Mesenchymal stem cell (in vitro differentiated cells and primary cell): ENCODE measurements around the gene EDC4.

Source experiments
- DNase-seq: peaks from one replicate; pipeline ENCODE4 v3.0.0-alpha.2; 2013
- H2AFZ ChIP-seq: one replicate; pipeline ENCODE4 v1.6.1; 2013; ENCODE audit warnings: low read depth, mild to moderate bottlenecking, control low read depth, inconsistent platforms, low read length, moderate library complexity
- H2AK5ac ChIP-seq: 2 replicates; pipeline ENCODE4 v1.6.1; 2013; ENCODE audit warnings: low read length, moderate library complexity, mild to moderate bottlenecking, inconsistent platforms; ENCODE audit not compliant: severe bottlenecking
- H2BK120ac ChIP-seq: one replicate; pipeline ENCODE4 v1.6.1; 2013; ENCODE audit warnings: low read depth, mild to moderate bottlenecking, inconsistent platforms, low read length, moderate library complexity
- H2BK12ac ChIP-seq, 2 experiments: one replicate each; pipeline ENCODE4 v1.6.1; 2013; ENCODE audit warnings: inconsistent platforms in 2 of 2, low read length in 2 of 2, mild to moderate bottlenecking in 2 of 2, moderate library complexity in 2 of 2, control low read depth in 1 of 2
- H2BK15ac ChIP-seq: one replicate; pipeline ENCODE4 v1.6.1; 2013; ENCODE audit warnings: mild to moderate bottlenecking, low read depth, inconsistent platforms; ENCODE audit not compliant: poor library complexity, severe bottlenecking
- H2BK5ac ChIP-seq: 2 replicates; pipeline ENCODE4 v1.6.1; 2013; ENCODE audit warnings: low read depth, mild to moderate bottlenecking, low read length, control low read depth, inconsistent platforms; ENCODE audit not compliant: poor library complexity, severe bottlenecking
- H3K14ac ChIP-seq, 2 experiments: one replicate each; pipeline ENCODE4 v1.6.1; 2013; ENCODE audit warnings: inconsistent platforms in 2 of 2, low read length in 2 of 2, control low read depth in 1 of 2, mild to moderate bottlenecking in 1 of 2, moderate library complexity in 1 of 2
- H3K18ac ChIP-seq, 2 experiments: one replicate each; pipeline ENCODE4 v1.6.1; 2013; ENCODE audit warnings: inconsistent platforms in 2 of 2, low read length in 2 of 2, control low read depth in 1 of 2, low read depth in 1 of 2, mild to moderate bottlenecking in 1 of 2
- H3K23ac ChIP-seq, 2 experiments: one replicate each; pipeline ENCODE4 v1.6.1; 2013; ENCODE audit warnings: inconsistent platforms in 2 of 2, low read length in 2 of 2, mild to moderate bottlenecking in 2 of 2, moderate library complexity in 2 of 2, control low read depth in 1 of 2
- H3K27ac ChIP-seq: 2 replicates; pipeline ENCODE4 v1.5.1; 2013; ENCODE audit warnings: mild to moderate bottlenecking, moderate library complexity, low read length, control low read depth, inconsistent platforms; ENCODE audit not compliant: poor library complexity, severe bottlenecking
- H3K27me3 ChIP-seq, 2 experiments: 2 replicates each; pipeline versions ENCODE4 v1.6.1 to v1.7.0; 2013; ENCODE audit warnings: low read length in 2 of 2, mild to moderate bottlenecking in 2 of 2, moderate library complexity in 2 of 2, control low read depth in 1 of 2, inconsistent platforms in 1 of 2; ENCODE audit not compliant: control insufficient read depth in 1 of 2, insufficient read depth in 1 of 2
- H3K36me3 ChIP-seq, 2 experiments: 2 replicates each; pipeline versions ENCODE4 v1.6.1 to v1.7.0; 2013; ENCODE audit warnings: low read length in 2 of 2, control low read depth in 1 of 2, inconsistent platforms in 1 of 2, low read depth in 1 of 2, mild to moderate bottlenecking in 1 of 2; ENCODE audit not compliant: insufficient read depth in 2 of 2, control insufficient read depth in 1 of 2
- H3K4ac ChIP-seq, 2 experiments: one replicate each; pipeline ENCODE4 v1.6.1; 2013; ENCODE audit warnings: inconsistent platforms in 2 of 2, low read length in 2 of 2, mild to moderate bottlenecking in 2 of 2, moderate library complexity in 2 of 2, control low read depth in 1 of 2, low read depth in 1 of 2
- H3K4me1 ChIP-seq: 2 replicates; pipeline ENCODE4 v1.6.1; 2013; ENCODE audit warnings: low read depth, low read length, control low read depth; ENCODE audit not compliant: control insufficient read depth, insufficient read depth
- H3K4me2 ChIP-seq: 2 replicates; pipeline ENCODE4 v1.6.1; 2013; ENCODE audit warnings: low read length, mild to moderate bottlenecking, inconsistent platforms; ENCODE audit not compliant: poor library complexity, severe bottlenecking
- H3K4me3 ChIP-seq, 2 experiments: 2 replicates each; pipeline versions ENCODE4 v1.5.1 to v1.7.0; 2013; ENCODE audit warnings: low read length in 2 of 2, mild to moderate bottlenecking in 2 of 2, control low read depth in 1 of 2, low read depth in 1 of 2; ENCODE audit not compliant: insufficient read depth in 1 of 2
- H3K79me1 ChIP-seq: replicated peaks from 2 replicates; pipeline ENCODE4 v1.6.1; 2013; ENCODE audit warnings: mild to moderate bottlenecking, control low read depth, low read length, inconsistent platforms; ENCODE audit not compliant: poor library complexity, severe bottlenecking
- H3K9ac ChIP-seq: 2 replicates; pipeline ENCODE4 v1.7.0; 2013; ENCODE audit warnings: mild to moderate bottlenecking, low read length, moderate library complexity
- H3K9me3 ChIP-seq: 2 replicates; pipeline ENCODE4 v1.7.0; 2013; ENCODE audit warnings: mild to moderate bottlenecking, low read length; ENCODE audit not compliant: control insufficient read depth
- H4K8ac ChIP-seq: one replicate; pipeline ENCODE4 v1.6.1; 2013; ENCODE audit warnings: inconsistent platforms, mild to moderate bottlenecking, low read length, moderate library complexity
- H4K91ac ChIP-seq: one replicate; pipeline ENCODE4 v1.6.1; 2013; ENCODE audit warnings: mild to moderate bottlenecking, low read length, inconsistent platforms
- WGBS: methylation state at CpG from one replicate; pipeline ENCODE4 v1.1.7; 2013; ENCODE audit warnings: mixed read lengths; 5-methylcytosine and 5-hydroxymethylcytosine counted together

Gene EDC4

DNA sequence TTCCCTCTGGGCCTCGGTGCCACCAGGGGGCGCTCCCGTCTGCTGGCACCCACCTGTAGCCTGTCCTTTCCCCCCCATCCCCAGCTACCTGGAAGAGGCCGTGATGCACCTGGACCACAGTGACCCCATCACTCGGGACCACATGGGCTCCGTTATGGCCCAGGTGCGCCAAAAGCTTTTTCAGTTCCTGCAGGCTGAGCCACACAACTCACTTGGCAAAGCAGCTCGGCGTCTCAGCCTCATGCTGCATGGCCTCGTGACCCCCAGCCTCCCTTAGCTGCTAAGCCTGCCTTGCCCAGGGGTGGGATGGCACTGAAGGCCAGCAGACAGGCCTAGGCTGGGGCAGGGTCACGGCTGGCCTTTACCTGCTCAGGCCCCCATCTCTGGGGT, 11.0 kb downstream of the EDC4 start:
- no peak overlapping the region for H2BK12ac ChIP-seq
- no peak overlapping the region for H3K9ac ChIP-seq
- no peak overlapping the region for H4K91ac ChIP-seq
- DNase-seq = no peak
- no peak overlapping the region for H2AFZ ChIP-seq
- H3K27me3 ChIP-seq = no peaks in the 10 kb centered on the region
- H4K8ac ChIP-seq = no peak overlapping the region
- H3K36me3 ChIP-seq = peaks cover 56 to 89% of the 10 kb centered on the region in 2 experiments
- peaks cover 9% of the 10 kb centered on the region for H3K4me1 ChIP-seq
- H2AK5ac ChIP-seq = no peak overlapping the region
- no peak overlapping the region for H2BK15ac ChIP-seq
- no peak overlapping the region for H3K4ac ChIP-seq
- 60% methylated on average over 11 of the region's 11 CpGs for WGBS
- no peaks in the 10 kb centered on the region for H3K9me3 ChIP-seq
- H3K23ac ChIP-seq = no peak overlapping the region
- H3K18ac ChIP-seq = no peak overlapping the region
- H3K4me3 ChIP-seq = peak overlapping the region in 1 of 2 experiments; percentile 20
- peaks cover 20% of the 10 kb centered on the region for H3K79me1 ChIP-seq
- no peak overlapping the region for H2BK120ac ChIP-seq
- no peak overlapping the region for H2BK5ac ChIP-seq
- no peak overlapping the region for H3K4me2 ChIP-seq
- H3K14ac ChIP-seq = no peak overlapping the region
- no peak overlapping the region for H3K27ac ChIP-seq

GRCh38 chr16:67884684-67885083, 11.8 kb downstream of the EDC4 start, which contains the start of gene NRN1L:
Gene NRN1L, plus strand, starts transcription at chr16:67884885. Its CDS starts 19 bp downstream, at chr16:67884904.
- Histone ChIP-seq H3K18ac (no peak within 1 kb of the TSS), H3K27ac (no peak within 1 kb of the TSS), H3K23ac (no peak within 1 kb of the TSS), H3K4me2 (no peak within 1 kb of the TSS), H2BK120ac (no peak within 1 kb of the TSS), H3K9ac (peak within 1 kb of the TSS; percentile 56), H3K4ac (no peak within 1 kb of the TSS), H2AK5ac (no peak within 1 kb of the TSS), H2BK12ac (no peak within 1 kb of the TSS), H3K4me3 (peak within 1 kb of the TSS in 1 of 2 experiments; percentile 20), H3K4me1 (peaks cover 9% of the 10 kb centered on the region), H3K9me3 (no peaks in the 10 kb centered on the region), H4K8ac (no peak within 1 kb of the TSS), H3K14ac (no peak within 1 kb of the TSS), H3K27me3 (no peaks in the 10 kb centered on the region), H2AFZ (no peak within 1 kb of the TSS), H2BK15ac (no peak within 1 kb of the TSS), H4K91ac (no peak within 1 kb of the TSS), H2BK5ac (no peak within 1 kb of the TSS), H3K79me1 (peaks cover 16% of the 10 kb centered on the region), H3K36me3 (peaks cover 48 to 80% of the 10 kb centered on the region in 2 experiments)
- 32% methylated on average over 22 of the region's 22 CpGs for WGBS
- peak; percentile 86 for DNase-seq

DNA sequence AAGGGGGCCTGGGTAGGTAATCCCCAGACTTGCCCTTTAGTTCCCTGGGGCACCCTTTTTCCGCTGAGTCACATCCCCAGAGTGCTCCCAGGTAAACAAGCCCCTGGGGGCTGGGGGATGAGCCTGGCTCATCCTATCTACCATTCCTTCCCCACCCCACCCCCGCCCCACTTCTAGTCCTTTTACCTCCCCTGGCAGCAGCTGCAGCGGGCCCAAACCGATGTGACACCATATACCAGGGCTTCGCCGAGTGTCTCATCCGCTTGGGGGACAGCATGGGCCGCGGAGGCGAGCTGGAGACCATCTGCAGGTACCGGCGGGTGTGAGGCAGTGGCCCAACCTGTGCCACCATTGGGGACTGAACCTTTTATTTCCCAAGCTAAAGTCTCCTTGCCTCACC, 12.7 kb downstream of the EDC4 start:
- Histone ChIP-seq H3K9me3 (no peaks in the 10 kb centered on the region), H3K9ac (no peak overlapping the region), H3K4ac (no peak overlapping the region), H3K4me1 (peaks cover 9% of the 10 kb centered on the region), H3K27ac (no peak overlapping the region), H3K23ac (no peak overlapping the region), H3K18ac (no peak overlapping the region), H2AFZ (no peak overlapping the region), H2BK5ac (no peak overlapping the region), H2AK5ac (no peak overlapping the region), H4K8ac (no peak overlapping the region), H3K4me2 (no peak overlapping the region), H2BK120ac (no peak overlapping the region), H4K91ac (no peak overlapping the region), H2BK15ac (no peak overlapping the region), H3K4me3 (no peak overlapping the region), H3K27me3 (no peaks in the 10 kb centered on the region), H3K79me1 (peaks cover 11% of the 10 kb centered on the region), H3K36me3 (peaks cover 39 to 72% of the 10 kb centered on the region in 2 experiments), H3K14ac (no peak overlapping the region), H2BK12ac (no peak overlapping the region)
- DNase-seq = no peak
- WGBS = 92% methylated on average over 12 of the region's 12 CpGs

DNA sequence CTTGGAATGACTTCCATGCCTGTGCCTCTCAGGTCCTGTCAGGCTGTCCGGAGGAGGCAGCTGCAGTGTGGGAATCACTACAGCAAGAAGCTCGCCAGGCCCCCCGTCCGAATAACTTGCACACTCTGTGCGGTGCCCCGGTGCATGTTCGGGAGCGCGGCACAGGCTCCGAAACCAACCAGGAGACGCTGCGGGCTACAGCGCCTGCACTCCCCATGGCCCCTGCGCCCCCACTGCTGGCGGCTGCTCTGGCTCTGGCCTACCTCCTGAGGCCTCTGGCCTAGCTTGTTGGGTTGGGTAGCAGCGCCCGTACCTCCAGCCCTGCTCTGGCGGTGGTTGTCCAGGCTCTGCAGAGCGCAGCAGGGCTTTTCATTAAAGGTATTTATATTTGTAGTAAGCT, 13.1 kb downstream of the EDC4 start:
- Histone ChIP-seq H3K9me3 (no peaks in the 10 kb centered on the region), H3K36me3 (peaks cover 35 to 67% of the 10 kb centered on the region in 2 experiments), H2AFZ (no peak overlapping the region), H3K79me1 (peaks cover 10% of the 10 kb centered on the region), H3K27me3 (no peaks in the 10 kb centered on the region), H3K23ac (no peak overlapping the region), H2BK5ac (no peak overlapping the region), H4K91ac (no peak overlapping the region), H4K8ac (no peak overlapping the region), H3K18ac (no peak overlapping the region), H2BK15ac (no peak overlapping the region), H2BK12ac (no peak overlapping the region), H3K4me3 (no peak overlapping the region), H3K9ac (no peak overlapping the region), H3K4ac (no peak overlapping the region), H3K4me2 (no peak overlapping the region), H3K27ac (no peak overlapping the region), H2AK5ac (no peak overlapping the region), H3K14ac (no peak overlapping the region), H2BK120ac (no peak overlapping the region), H3K4me1 (peaks cover 9% of the 10 kb centered on the region)
- WGBS = 96% methylated on average over 17 of the region's 19 CpGs
- no peak for DNase-seq
